Loucy (cell line): ENCODE data around the gene SLC24A1.

Source experiments
- H2AFZ ChIP-seq: fragments of 200-600 bp; sonication (generic); 2 replicates; pipeline ENCODE4 v1.6.0; 2016; ENCODE audit warnings: antibody characterized with exemption, mild to moderate bottlenecking, low read length, moderate library complexity
- H3F3A ChIP-seq: fragments of 200-600 bp; 2 replicates; pipeline ENCODE4 v1.6.0; 2016; ENCODE audit warnings: antibody characterized with exemption, low read depth, mild to moderate bottlenecking
- H3K27me3 ChIP-seq: fragments of 200-600 bp; sonication (generic); 2 replicates; pipeline ENCODE4 v1.6.1; 2014; ENCODE audit warnings: low read length, mild to moderate bottlenecking; ENCODE audit not compliant: insufficient read depth, poor library complexity, severe bottlenecking
- H3K36me3 ChIP-seq: fragments of 200-600 bp; sonication (generic); 2 replicates; pipeline ENCODE4 v1.6.1; 2016; ENCODE audit warnings: low read length; ENCODE audit not compliant: insufficient read depth
- H3K4me1 ChIP-seq: fragments of 200-600 bp; sonication (generic); 2 replicates; pipeline ENCODE4 v1.5.1; 2014; ENCODE audit warnings: low read length, mild to moderate bottlenecking; ENCODE audit not compliant: insufficient read depth, poor library complexity, severe bottlenecking
- H3K4me2 ChIP-seq: fragments of 200-600 bp; sonication (generic); 2 replicates; pipeline ENCODE4 v1.6.0; 2014; ENCODE audit warnings: antibody characterized with exemption, low read length, low read depth, mild to moderate bottlenecking; ENCODE audit not compliant: poor library complexity, severe bottlenecking
- H3K4me3 ChIP-seq: fragments of 200-600 bp; sonication (generic); 2 replicates; pipeline ENCODE4 v1.5.1; 2014; ENCODE audit warnings: low read length, mild to moderate bottlenecking, mixed read lengths; ENCODE audit not compliant: poor library complexity, severe bottlenecking
- H3K79me2 ChIP-seq: fragments of 200-600 bp; sonication (generic); 2 replicates; pipeline ENCODE4 v1.6.1; 2014; ENCODE audit warnings: low read length; ENCODE audit not compliant: insufficient read depth
- H3K9ac ChIP-seq: fragments of 200-600 bp; sonication (generic); 2 replicates; pipeline ENCODE4 v1.6.0; 2014; ENCODE audit warnings: mild to moderate bottlenecking, low read depth, low read length, moderate library complexity; ENCODE audit not compliant: poor library complexity, severe bottlenecking
- H3K9me2 ChIP-seq: fragments of 200-600 bp; sonication (generic); replicated peaks from 2 replicates; pipeline ENCODE4 v1.6.1; 2016; ENCODE audit warnings: low read depth, low read length, mixed read lengths
- H3K9me3 ChIP-seq: fragments of 200-600 bp; sonication (generic); 2 replicates; pipeline ENCODE4 v1.6.1; 2014; ENCODE audit warnings: mild to moderate bottlenecking, antibody characterized with exemption, low read length, low read depth; ENCODE audit not compliant: insufficient read depth
- H4K20me1 ChIP-seq: fragments of 200-600 bp; sonication (generic); 2 replicates; pipeline ENCODE4 v1.6.0; 2014; ENCODE audit warnings: antibody characterized with exemption, low read length, mild to moderate bottlenecking; ENCODE audit not compliant: insufficient read depth, poor library complexity, severe bottlenecking
- CTCF ChIP-seq: fragments of 200-600 bp; sonication (generic); conservative IDR thresholded peaks from 2 replicates; pipeline ENCODE4 v1.5.1; 2014; ENCODE audit warnings: mild to moderate bottlenecking, antibody characterized with exemption, low read length
- EZH2phosphoT487 ChIP-seq: fragments of 200-600 bp; IDR thresholded peaks from 2 replicates; pipeline ENCODE4 v1.6.1; 2018; ENCODE audit warnings: antibody characterized with exemption, mild to moderate bottlenecking, moderate library complexity, borderline replicate concordance

SLC24A1 gene

DNA sequence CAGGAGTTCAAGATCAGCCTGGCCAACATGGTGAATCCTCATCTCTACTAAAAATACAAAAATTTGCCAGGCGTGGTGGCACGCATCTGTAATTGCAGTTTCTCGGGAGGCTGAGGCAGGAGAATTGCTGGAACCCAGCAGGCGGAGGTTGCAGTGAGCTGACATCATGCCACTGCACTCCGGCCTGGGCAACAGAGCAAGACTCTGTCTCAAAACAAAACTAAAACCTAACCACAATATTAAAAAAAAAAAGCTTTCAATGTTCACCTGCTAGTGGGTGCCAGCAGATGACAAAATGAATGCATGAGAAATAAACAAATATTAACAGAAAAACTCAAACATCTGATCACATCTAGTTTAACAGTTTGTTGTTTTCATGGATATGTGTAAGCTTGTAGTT lies 9.0 kb downstream of the SLC24A1 start:
- H3K27me3 ChIP-seq: no peaks in the 10 kb centered on the region
- no peak overlapping the region for H3K9ac ChIP-seq
- no peaks in the 10 kb centered on the region for H3K9me3 ChIP-seq
- no peaks in the 10 kb centered on the region for H3K4me1 ChIP-seq
- H4K20me1 ChIP-seq: no peaks in the 10 kb centered on the region
- H2AFZ ChIP-seq: no peak overlapping the region
- H3K9me2 ChIP-seq: no peaks in the 10 kb centered on the region
- no peak overlapping the region for H3K4me3 ChIP-seq
- TF ChIP-seq EZH2phosphoT487 (no peak), CTCF (no peak)
- no peaks in the 10 kb centered on the region for H3K79me2 ChIP-seq
- peaks cover 4% of the 10 kb centered on the region; the same call in 1 of the 2 replicates for H3K36me3 ChIP-seq
- H3F3A ChIP-seq: no peaks in the 10 kb centered on the region
- H3K4me2 ChIP-seq: no peak overlapping the region

GRCh38 chr15:65631503-65631902 lies 9.8 kb downstream of the SLC24A1 start:
- TF ChIP-seq EZH2phosphoT487: no peak
- TF ChIP-seq CTCF: no peak
- no peak overlapping the region for H2AFZ ChIP-seq
- no peaks in the 10 kb centered on the region for H3K4me1 ChIP-seq
- H4K20me1 ChIP-seq: no peaks in the 10 kb centered on the region
- H3K9me2 ChIP-seq: no peaks in the 10 kb centered on the region
- no peaks in the 10 kb centered on the region for H3K36me3 ChIP-seq
- H3K27me3 ChIP-seq: no peaks in the 10 kb centered on the region
- H3K9me3 ChIP-seq: no peaks in the 10 kb centered on the region
- no peaks in the 10 kb centered on the region for H3K79me2 ChIP-seq
- no peaks in the 10 kb centered on the region for H3F3A ChIP-seq
- H3K4me3 ChIP-seq: no peak overlapping the region
- H3K9ac ChIP-seq: no peak overlapping the region
- H3K4me2 ChIP-seq: no peak overlapping the region

DNA sequence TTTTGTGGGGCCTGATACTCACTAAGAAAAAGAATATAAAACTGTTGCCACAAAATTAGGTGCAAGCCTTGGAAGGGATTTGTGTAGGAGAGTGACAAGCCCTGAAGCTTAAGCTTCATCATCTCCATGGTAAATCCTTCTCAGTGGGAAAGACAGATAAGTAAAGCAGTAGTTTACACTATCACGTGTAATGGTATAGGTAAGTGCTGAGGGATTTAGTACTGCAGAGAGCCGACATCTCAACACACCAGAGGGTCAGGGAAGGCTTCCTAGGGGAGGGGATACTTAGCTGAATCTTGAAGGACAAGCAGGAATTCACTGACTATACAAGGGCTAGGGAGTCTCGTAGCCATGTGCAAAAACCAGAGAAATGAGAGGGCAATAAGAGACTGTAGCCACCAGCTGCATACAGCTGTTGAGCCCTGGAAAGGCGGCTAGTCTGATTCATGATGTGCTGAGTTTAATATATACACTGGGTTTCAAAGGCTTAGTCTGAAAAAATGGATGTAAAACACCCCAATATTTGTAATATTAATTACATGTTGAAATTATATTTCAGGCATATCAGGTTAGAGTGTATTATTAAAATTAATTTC lies 11.1 kb downstream of the SLC24A1 start:
- Histone ChIP-seq H3F3A (no peaks in the 10 kb centered on the region), H3K36me3 (no peaks in the 10 kb centered on the region), H3K9me2 (no peaks in the 10 kb centered on the region), H3K9me3 (no peaks in the 10 kb centered on the region), H3K27me3 (no peaks in the 10 kb centered on the region), H4K20me1 (no peaks in the 10 kb centered on the region), H3K79me2 (no peaks in the 10 kb centered on the region), H3K4me3 (no peak overlapping the region), H3K9ac (no peak overlapping the region), H3K4me1 (no peaks in the 10 kb centered on the region), H2AFZ (no peak overlapping the region), H3K4me2 (no peak overlapping the region)
- no peak for TF ChIP-seq CTCF
- TF ChIP-seq EZH2phosphoT487: no peak
